KMS-11 (cell line): ENCODE measurements around the gene RGS3.

Experiments
- H2AFZ ChIP-seq: fragments of 200-600 bp; sonication (generic); 2 replicates; pipeline ENCODE4 v1.6.1; 2016; ENCODE audit warnings: antibody characterized with exemption, mixed run types, low read depth
- H3K27ac ChIP-seq: fragments of 200-600 bp; sonication (generic); 2 replicates; pipeline ENCODE4 v1.6.1; 2016; ENCODE audit warnings: mild to moderate bottlenecking, mixed run types
- H3K27me3 ChIP-seq: fragments of 200-600 bp; sonication (generic); 2 replicates; pipeline ENCODE4 v1.6.1; 2017; ENCODE audit warnings: mild to moderate bottlenecking, low read depth, mixed run types, moderate library complexity; ENCODE audit not compliant: insufficient read depth
- H3K36me3 ChIP-seq: fragments of 200-600 bp; sonication (generic); 2 replicates; pipeline ENCODE4 v1.6.1; 2017; ENCODE audit warnings: mild to moderate bottlenecking, mixed run types; ENCODE audit not compliant: insufficient read depth
- H3K4me1 ChIP-seq: fragments of 200-600 bp; sonication (generic); 2 replicates; pipeline ENCODE4 v1.6.1; 2016; ENCODE audit warnings: mild to moderate bottlenecking, low read depth, mixed run types; ENCODE audit not compliant: poor library complexity, severe bottlenecking
- H3K4me2 ChIP-seq: fragments of 200-600 bp; sonication (generic); 2 replicates; pipeline ENCODE4 v1.7.0; 2016; ENCODE audit warnings: mild to moderate bottlenecking, mixed run types
- H3K4me3 ChIP-seq: fragments of 200-600 bp; sonication (generic); IDR thresholded peaks from 2 replicates; pipeline ENCODE4 v1.6.1; 2017; ENCODE audit warnings: low read depth, low read length, mixed read lengths; ENCODE audit not compliant: insufficient read depth
- H3K79me2 ChIP-seq: fragments of 200-600 bp; sonication (generic); 2 replicates; pipeline ENCODE4 v1.6.1; 2016; ENCODE audit warnings: low read depth, mixed run types; ENCODE audit not compliant: insufficient read depth
- H3K9ac ChIP-seq: fragments of 200-600 bp; sonication (generic); 2 replicates; pipeline ENCODE4 v1.6.1; 2016; ENCODE audit warnings: mild to moderate bottlenecking, mixed run types
- H4K20me1 ChIP-seq: fragments of 200-600 bp; sonication (generic); 2 replicates; pipeline ENCODE4 v1.6.1; 2016; ENCODE audit warnings: mild to moderate bottlenecking, mixed run types; ENCODE audit not compliant: insufficient read depth
- TF ChIP-seq, protein P1 (sequence below): fragments of 200-600 bp; sonication (generic); conservative IDR thresholded peaks from 2 replicates; pipeline ENCODE4 v1.6.1; 2017; ENCODE audit warnings: low read depth, mild to moderate bottlenecking, antibody characterized with exemption, low read length, moderate library complexity, mixed read lengths

Gene RGS3

DNA sequence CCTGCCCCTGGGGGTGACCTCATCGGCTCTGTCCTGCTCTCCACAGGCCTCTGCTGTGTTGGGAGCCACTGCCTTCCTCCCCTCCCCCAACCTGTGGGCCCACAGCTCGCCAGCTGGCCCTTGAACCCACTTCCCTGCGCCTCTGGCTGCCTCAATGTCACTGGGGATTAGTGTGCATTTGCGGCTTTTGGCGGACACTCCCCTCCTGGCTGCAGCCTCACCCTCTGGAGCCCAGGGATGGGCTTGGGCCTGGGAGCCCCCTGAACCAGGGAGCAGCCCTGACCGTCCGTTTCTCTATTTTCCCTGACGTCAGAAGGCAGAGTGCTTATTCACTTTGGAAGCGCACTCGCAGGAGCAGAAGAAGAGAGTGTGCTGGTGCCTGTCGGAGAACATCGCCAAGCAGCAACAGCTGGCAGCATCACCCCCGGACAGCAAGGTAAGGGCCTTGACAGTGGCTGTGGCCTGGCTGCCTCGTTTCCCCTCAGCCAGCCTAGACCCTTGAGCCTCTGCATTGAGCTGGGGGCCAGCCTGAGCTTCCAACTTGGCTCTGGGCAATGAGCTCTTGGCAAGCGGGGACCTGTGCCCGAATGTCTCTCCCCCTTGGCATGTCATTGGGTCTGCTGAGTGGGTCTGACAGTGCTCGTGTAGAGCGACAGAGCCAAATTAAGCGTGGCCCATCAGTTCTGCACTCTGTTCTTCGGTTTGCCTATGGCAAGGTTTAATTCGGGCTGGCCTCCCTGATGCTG is 73.1 kb downstream of the RGS3 start:
- Histone ChIP-seq H4K20me1 (no peaks in the 10 kb centered on the region), H3K36me3 (no peaks in the 10 kb centered on the region), H3K27me3 (no peaks in the 10 kb centered on the region), H2AFZ (no peak overlapping the region), H3K27ac (no peak overlapping the region), H3K79me2 (no peaks in the 10 kb centered on the region), H3K4me3 (no peak overlapping the region), H3K9ac (no peak overlapping the region), H3K4me2 (no peak overlapping the region), H3K4me1 (no peaks in the 10 kb centered on the region)
- TF ChIP-seq, protein P1, sequence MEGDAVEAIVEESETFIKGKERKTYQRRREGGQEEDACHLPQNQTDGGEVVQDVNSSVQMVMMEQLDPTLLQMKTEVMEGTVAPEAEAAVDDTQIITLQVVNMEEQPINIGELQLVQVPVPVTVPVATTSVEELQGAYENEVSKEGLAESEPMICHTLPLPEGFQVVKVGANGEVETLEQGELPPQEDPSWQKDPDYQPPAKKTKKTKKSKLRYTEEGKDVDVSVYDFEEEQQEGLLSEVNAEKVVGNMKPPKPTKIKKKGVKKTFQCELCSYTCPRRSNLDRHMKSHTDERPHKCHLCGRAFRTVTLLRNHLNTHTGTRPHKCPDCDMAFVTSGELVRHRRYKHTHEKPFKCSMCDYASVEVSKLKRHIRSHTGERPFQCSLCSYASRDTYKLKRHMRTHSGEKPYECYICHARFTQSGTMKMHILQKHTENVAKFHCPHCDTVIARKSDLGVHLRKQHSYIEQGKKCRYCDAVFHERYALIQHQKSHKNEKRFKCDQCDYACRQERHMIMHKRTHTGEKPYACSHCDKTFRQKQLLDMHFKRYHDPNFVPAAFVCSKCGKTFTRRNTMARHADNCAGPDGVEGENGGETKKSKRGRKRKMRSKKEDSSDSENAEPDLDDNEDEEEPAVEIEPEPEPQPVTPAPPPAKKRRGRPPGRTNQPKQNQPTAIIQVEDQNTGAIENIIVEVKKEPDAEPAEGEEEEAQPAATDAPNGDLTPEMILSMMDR = no peak

GRCh38 chr9:113537229-113537810 is 73.8 kb downstream of the RGS3 start:
- H3K79me2 ChIP-seq = no peaks in the 10 kb centered on the region
- no peak overlapping the region for H3K27ac ChIP-seq
- H3K4me1 ChIP-seq = no peaks in the 10 kb centered on the region
- TF ChIP-seq, protein P1 = no peak
- H3K9ac ChIP-seq = no peak overlapping the region
- no peak overlapping the region for H3K4me3 ChIP-seq
- H3K36me3 ChIP-seq = no peaks in the 10 kb centered on the region
- no peak overlapping the region for H2AFZ ChIP-seq
- no peak overlapping the region for H3K4me2 ChIP-seq
- no peaks in the 10 kb centered on the region for H3K27me3 ChIP-seq
- H4K20me1 ChIP-seq = no peaks in the 10 kb centered on the region

DNA sequence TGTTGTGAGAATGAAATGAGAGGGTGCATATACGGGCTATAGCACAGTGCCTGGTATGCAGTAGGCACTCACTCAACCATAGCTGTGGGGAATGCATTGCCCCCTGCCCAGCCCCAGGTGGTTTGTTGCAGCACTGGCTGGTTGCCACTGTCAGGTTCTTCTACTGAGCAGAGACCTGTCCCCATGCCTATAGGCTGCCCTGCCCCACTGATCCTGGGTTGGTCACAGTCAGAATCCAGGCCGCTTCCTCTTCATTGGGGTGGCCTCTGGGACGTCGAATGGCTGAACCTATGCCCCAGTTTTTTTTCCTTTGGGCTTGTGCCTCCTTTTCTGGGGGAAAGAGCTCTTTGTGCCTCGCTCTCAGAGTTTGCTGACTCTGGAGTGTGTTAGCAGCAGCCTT is 74.6 kb downstream of the RGS3 start:
- no peak overlapping the region for H3K9ac ChIP-seq
- H4K20me1 ChIP-seq = no peaks in the 10 kb centered on the region
- no peaks in the 10 kb centered on the region for H3K4me1 ChIP-seq
- H3K4me3 ChIP-seq = no peak overlapping the region
- H3K79me2 ChIP-seq = no peaks in the 10 kb centered on the region
- H3K27ac ChIP-seq = no peak overlapping the region
- no peaks in the 10 kb centered on the region for H3K27me3 ChIP-seq
- TF ChIP-seq, protein P1 = no peak
- H2AFZ ChIP-seq = no peak overlapping the region
- H3K4me2 ChIP-seq = no peak overlapping the region
- no peaks in the 10 kb centered on the region for H3K36me3 ChIP-seq

DNA sequence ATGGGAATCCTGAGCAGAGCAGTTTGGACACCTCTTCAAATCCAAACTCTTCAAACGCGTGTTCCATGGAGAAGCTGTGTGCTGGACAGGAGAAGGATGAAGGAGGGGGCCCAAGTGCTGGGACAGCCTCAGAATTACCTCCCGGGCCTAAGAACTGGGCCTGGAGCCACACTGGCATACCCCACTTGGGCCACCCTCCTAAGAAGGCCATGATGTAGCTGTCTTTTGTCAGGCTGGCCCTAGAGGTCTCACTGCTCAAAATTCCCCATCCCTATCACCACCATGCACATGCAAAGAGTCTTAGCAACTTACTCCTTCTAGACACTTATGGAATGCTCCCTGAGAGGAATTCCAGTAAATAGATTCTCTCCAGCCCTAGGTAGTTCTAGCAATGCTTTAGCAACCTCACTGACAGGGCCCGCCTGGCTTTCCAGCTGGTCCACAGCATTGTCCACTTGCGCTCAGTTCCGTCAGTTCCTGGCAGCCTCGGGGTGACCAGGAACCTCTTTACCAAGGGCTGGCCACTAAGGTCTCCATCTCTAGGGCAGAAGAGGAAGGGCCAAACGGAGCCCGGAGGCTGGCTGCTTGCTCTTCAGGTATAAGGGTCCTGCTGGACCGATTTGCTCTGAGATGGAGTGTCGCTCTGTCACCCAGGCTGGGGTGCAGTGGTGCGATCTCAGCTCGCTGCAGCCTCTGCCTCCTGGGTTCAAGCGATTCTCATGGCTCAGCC is 75.3 kb downstream of the RGS3 start:
- H2AFZ ChIP-seq = no peak overlapping the region
- H4K20me1 ChIP-seq = no peaks in the 10 kb centered on the region
- no peak overlapping the region for H3K4me3 ChIP-seq
- H3K9ac ChIP-seq = no peak overlapping the region
- H3K27ac ChIP-seq = no peak overlapping the region
- H3K79me2 ChIP-seq = no peaks in the 10 kb centered on the region
- H3K27me3 ChIP-seq = no peaks in the 10 kb centered on the region
- no peaks in the 10 kb centered on the region for H3K4me1 ChIP-seq
- TF ChIP-seq, protein P1 = no peak
- H3K4me2 ChIP-seq = no peak overlapping the region
- no peaks in the 10 kb centered on the region for H3K36me3 ChIP-seq
